Smooth muscle cell (in vitro differentiated cells): Measurements from ENCODE around the gene ATP1A2. TPM values are rescaled to one million over a fixed set of nuclear protein-coding genes. Genes with fewer than 3 reads are reported as not detected.

ENCODE experiments used
- DNase-seq: peaks from one replicate; lab custom pipeline; 2025; ENCODE audit not compliant: unreplicated experiment; lab: John Stamatoyannopoulos, UW
- H2AFZ ChIP-seq: fragments of 200-600 bp; sonication (generic); 2 replicates; pipeline ENCODE4 v1.6.0; 2016; ENCODE audit warnings: antibody characterized with exemption, low read depth, mild to moderate bottlenecking
- H3F3A ChIP-seq: fragments of 200-600 bp; sonication (generic); 2 replicates; pipeline ENCODE4 v1.6.0; 2017; ENCODE audit warnings: antibody characterized with exemption, low read depth
- H3K27ac ChIP-seq: fragments of 200-600 bp; sonication (generic); 2 replicates; pipeline ENCODE4 v1.5.1; 2016; ENCODE audit warnings: low read depth, mild to moderate bottlenecking
- H3K27me3 ChIP-seq: fragments of 200-600 bp; sonication (generic); 2 replicates; pipeline ENCODE4 v1.6.1; 2016; ENCODE audit warnings: low read depth, mild to moderate bottlenecking
- H3K36me3 ChIP-seq: fragments of 200-600 bp; sonication (generic); 2 replicates; pipeline ENCODE4 v1.5.1; 2016; ENCODE audit warnings: low read depth
- H3K4me1 ChIP-seq: fragments of 200-600 bp; sonication (generic); 2 replicates; pipeline ENCODE4 v1.5.1; 2016; ENCODE audit warnings: low read depth
- H3K4me2 ChIP-seq: fragments of 200-600 bp; sonication (generic); 2 replicates; pipeline ENCODE4 v1.6.0; 2016; ENCODE audit warnings: mild to moderate bottlenecking
- H3K4me3 ChIP-seq: fragments of 200-600 bp; sonication (generic); 2 replicates; pipeline ENCODE4 v1.5.1; 2016; ENCODE audit warnings: mild to moderate bottlenecking
- H3K79me2 ChIP-seq: fragments of 200-600 bp; sonication (generic); 2 replicates; pipeline ENCODE4 v1.6.0; 2016; ENCODE audit warnings: low read depth, mild to moderate bottlenecking
- H3K9ac ChIP-seq: fragments of 200-600 bp; sonication (generic); 2 replicates; pipeline ENCODE4 v1.6.0; 2016; ENCODE audit warnings: low read depth
- H3K9me3 ChIP-seq: fragments of 200-600 bp; sonication (generic); replicated peaks from 2 replicates; pipeline ENCODE4 v1.5.1; 2016; ENCODE audit warnings: low read depth
- H4K20me1 ChIP-seq: fragments of 200-600 bp; sonication (generic); 2 replicates; pipeline ENCODE4 v1.6.0; 2016; ENCODE audit warnings: low read depth
- WGBS: methylation state at CpG from one replicate; pipeline ENCODE4 v1.1.7; 2016; ENCODE audit warnings: low lambda C conversion rate; 5-methylcytosine and 5-hydroxymethylcytosine counted together
- polyA plus RNA-seq: library from polyadenylated mRNA; unstranded; fragments of >200 nt; fragmentation: Nextera tagmentation; extraction: Ambion mirVana; gene quantifications from 2 replicates; pipeline ENCODE4 v1.2.1, GENCODE V29; 2016
- total RNA-seq: library from RNA; depleted of rRNA; stranded (reverse); fragments of >200 nt; gene quantifications from 2 replicates; pipeline ENCODE4 v1.2.3, GENCODE V29; 2014
- TF ChIP-seq, protein P1 (sequence below): fragments of 200-600 bp; sonication (generic); IDR thresholded peaks from 2 replicates; pipeline ENCODE4 v1.5.1; 2017; ENCODE audit warnings: borderline replicate concordance, mild to moderate bottlenecking, antibody characterized with exemption; ENCODE audit not compliant: insufficient read depth, poor library complexity, severe bottlenecking

Gene ATP1A2
- total and polyA plus RNA-seq, 2 experiments from 2014 or later, result not detected

DNA sequence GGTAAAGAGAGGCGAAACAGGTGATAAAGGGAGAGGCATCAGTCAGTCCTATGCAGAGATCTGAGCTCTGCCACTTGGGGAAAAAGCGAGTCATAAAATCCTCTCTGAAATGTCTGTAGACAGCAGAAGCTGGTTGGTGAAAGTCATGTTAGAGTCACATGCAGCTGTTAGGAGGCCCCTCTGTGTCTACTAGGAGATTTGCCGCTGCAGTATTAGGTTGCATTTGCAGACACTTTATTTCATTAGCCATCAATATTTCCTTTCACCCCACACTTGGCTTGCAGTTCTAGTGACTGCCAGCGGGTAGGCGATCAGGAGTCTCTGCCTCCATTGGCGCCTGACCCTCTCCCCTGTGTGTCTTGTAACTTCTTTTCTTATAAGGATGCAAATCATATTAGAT, 52.0 kb downstream of the ATP1A2 start:
- Histone ChIP-seq H3K27ac (no peak overlapping the region), H2AFZ (no peak overlapping the region), H3K36me3 (no peaks in the 10 kb centered on the region), H3K9me3 (no peaks in the 10 kb centered on the region), H3K4me1 (peaks cover 26% of the 10 kb centered on the region), H3K9ac (no peak overlapping the region), H3F3A (no peaks in the 10 kb centered on the region), H4K20me1 (no peaks in the 10 kb centered on the region), H3K79me2 (no peaks in the 10 kb centered on the region), H3K4me2 (no peak overlapping the region), H3K4me3 (no peak overlapping the region), H3K27me3 (no peaks in the 10 kb centered on the region)
- TF ChIP-seq, protein P1, sequence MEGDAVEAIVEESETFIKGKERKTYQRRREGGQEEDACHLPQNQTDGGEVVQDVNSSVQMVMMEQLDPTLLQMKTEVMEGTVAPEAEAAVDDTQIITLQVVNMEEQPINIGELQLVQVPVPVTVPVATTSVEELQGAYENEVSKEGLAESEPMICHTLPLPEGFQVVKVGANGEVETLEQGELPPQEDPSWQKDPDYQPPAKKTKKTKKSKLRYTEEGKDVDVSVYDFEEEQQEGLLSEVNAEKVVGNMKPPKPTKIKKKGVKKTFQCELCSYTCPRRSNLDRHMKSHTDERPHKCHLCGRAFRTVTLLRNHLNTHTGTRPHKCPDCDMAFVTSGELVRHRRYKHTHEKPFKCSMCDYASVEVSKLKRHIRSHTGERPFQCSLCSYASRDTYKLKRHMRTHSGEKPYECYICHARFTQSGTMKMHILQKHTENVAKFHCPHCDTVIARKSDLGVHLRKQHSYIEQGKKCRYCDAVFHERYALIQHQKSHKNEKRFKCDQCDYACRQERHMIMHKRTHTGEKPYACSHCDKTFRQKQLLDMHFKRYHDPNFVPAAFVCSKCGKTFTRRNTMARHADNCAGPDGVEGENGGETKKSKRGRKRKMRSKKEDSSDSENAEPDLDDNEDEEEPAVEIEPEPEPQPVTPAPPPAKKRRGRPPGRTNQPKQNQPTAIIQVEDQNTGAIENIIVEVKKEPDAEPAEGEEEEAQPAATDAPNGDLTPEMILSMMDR, result no peak
- 90% methylated on average over 6 of the region's 6 CpGs for WGBS
- no peak for DNase-seq

DNA sequence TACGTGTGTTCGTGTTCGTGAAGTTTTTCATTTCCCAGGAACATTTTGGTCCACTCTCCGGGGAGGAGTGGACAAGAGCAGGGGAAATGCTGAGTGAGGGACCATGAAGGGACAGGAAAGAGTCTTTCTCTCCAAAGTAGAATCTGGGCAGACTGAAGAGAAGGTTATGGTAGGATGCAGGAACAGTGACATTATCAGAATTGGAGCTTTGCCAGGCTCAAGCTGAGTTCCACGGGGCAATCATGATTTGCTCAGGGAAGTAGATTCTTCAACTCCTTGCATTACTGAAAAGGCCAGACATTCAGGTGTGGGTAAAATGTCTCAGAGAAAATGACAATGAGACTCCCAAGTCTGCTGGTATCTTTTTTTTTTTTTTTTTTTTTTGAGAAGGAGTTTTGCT, 52.5 kb downstream of the ATP1A2 start:
- H3K4me3 ChIP-seq, result no peak overlapping the region
- 85% methylated on average over 5 of the region's 5 CpGs for WGBS
- no peak overlapping the region for H3K4me2 ChIP-seq
- H3K27me3 ChIP-seq, result no peaks in the 10 kb centered on the region
- H3K36me3 ChIP-seq, result no peaks in the 10 kb centered on the region
- H3K27ac ChIP-seq, result no peak overlapping the region
- peaks cover 26% of the 10 kb centered on the region for H3K4me1 ChIP-seq
- H3K79me2 ChIP-seq, result no peaks in the 10 kb centered on the region
- H3K9ac ChIP-seq, result no peak overlapping the region
- H4K20me1 ChIP-seq, result no peaks in the 10 kb centered on the region
- no peaks in the 10 kb centered on the region for H3K9me3 ChIP-seq
- TF ChIP-seq, protein P1, result no peak
- H2AFZ ChIP-seq, result no peak overlapping the region
- DNase-seq, result no peak
- H3F3A ChIP-seq, result no peaks in the 10 kb centered on the region

- no peaks in the 10 kb centered on the region for H3K9me3 ChIP-seq
- H3K27ac ChIP-seq, result no peak overlapping the region
- no peak overlapping the region for H3K4me2 ChIP-seq
- TF ChIP-seq, protein P1, result no peak
- no peaks in the 10 kb centered on the region for H3K27me3 ChIP-seq
- no peak overlapping the region for H3K4me3 ChIP-seq
- WGBS, result 60% methylated on average over 13 of the region's 13 CpGs
- H2AFZ ChIP-seq, result peak overlapping the region; percentile 8
- H3K36me3 ChIP-seq, result no peaks in the 10 kb centered on the region
- peaks cover 26% of the 10 kb centered on the region for H3K4me1 ChIP-seq
- no peaks in the 10 kb centered on the region for H4K20me1 ChIP-seq
- no peaks in the 10 kb centered on the region for H3K79me2 ChIP-seq
- H3K9ac ChIP-seq, result no peak overlapping the region
- H3F3A ChIP-seq, result no peaks in the 10 kb centered on the region
- no peak for DNase-seq
Measured at GRCh38 chr1:160168609-160169369, 53.2 kb downstream of the ATP1A2 start.
